Measurements from ENCODE around the gene C12orf57.

Gene C12orf57

DNA sequence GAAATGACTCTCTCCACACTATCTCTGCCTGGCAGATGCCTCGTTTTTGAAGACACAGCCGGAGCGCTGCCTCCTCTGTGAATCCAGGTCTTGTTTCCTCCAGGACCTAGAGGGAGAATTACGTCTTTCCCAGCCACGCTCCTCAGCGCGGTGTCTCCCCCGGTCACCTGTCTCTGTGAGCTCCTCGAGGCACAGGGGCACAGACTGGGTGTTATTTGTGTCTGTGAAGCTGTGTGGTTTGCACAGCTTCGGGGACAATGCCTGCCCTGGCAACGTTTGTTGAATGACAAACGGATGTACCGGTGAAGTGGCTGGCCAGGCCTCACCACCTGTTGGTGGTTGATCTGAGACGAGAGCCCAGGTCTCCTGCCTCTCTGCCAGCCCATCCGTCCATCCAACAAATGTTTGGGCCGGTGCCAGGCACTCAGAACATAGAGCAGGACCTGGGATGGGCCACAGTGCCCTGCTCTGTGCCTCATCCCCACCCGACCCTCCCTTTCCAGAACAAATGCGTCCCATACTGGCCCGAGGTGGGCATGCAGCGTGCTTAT is 13.4 kb downstream of the C12orf57 start:
- peaks cover 87% of the 10 kb centered on the region for H3K4me1 ChIP-seq (ENCODE audit: low read length)

DNA sequence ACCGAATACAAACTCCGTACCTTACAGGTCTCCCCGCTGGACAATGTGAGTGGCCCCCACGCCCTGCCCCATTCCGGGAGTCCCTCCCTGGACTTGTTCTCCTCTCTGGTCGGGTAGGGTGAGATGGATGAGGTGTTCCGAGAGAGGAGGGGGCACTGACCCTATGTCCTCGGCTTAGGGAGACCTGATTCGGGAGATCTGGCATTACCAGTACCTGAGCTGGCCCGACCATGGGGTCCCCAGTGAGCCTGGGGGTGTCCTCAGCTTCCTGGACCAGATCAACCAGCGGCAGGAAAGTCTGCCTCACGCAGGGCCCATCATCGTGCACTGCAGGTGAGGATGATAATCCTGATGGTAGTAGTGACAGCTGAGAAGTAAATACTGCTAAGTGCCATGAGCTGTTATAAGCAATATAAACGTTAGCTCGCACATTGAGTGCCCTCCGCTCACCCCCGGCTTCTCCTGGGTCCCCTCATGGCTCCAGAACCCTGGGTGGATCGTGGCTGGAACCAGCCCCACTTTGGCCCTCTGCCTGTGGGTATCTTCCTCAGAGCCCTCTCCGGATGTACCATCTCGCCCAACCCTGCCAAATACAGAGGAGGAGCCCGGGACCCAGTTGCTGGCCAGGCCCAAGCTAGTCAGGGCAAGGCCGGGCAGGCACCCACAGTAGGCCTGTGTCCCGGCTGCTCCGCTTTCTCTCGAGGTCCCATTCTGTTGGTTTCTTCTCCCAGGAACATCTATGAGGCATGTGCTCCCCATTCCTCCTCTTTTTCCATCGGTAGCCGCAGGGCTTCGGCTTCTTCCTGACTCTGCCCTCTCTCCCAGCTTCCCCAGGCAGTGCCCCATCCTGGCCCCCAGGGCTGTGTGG is 14.2 kb downstream of the C12orf57 start:
- H3F3A ChIP-seq (ENCODE audit: insufficient read depth, low read length): peaks cover 45% of the 10 kb centered on the region
- H2AFZ ChIP-seq (ENCODE audit: low read length): no peak overlapping the region
- no peaks in the 10 kb centered on the region for H3K9me2 ChIP-seq (replicated peaks; ENCODE audit: insufficient read depth, low read length)
- peak overlapping the region; percentile 94 for H3K4me2 ChIP-seq (ENCODE audit: low read depth, low read length)
- no peaks in the 10 kb centered on the region for H4K20me1 ChIP-seq (ENCODE audit: insufficient read depth, low read length)
- peaks cover 83% of the 10 kb centered on the region for H3K4me1 ChIP-seq (ENCODE audit: low read length)
- H3K27ac ChIP-seq (ENCODE audit: low read length): peak overlapping the region; percentile 94
- no peaks in the 10 kb centered on the region; the same call in 1 of the 2 replicates for H3K36me3 ChIP-seq (replicated peaks; ENCODE audit: insufficient read depth, low read length)
- TF ChIP-seq, protein P1, sequence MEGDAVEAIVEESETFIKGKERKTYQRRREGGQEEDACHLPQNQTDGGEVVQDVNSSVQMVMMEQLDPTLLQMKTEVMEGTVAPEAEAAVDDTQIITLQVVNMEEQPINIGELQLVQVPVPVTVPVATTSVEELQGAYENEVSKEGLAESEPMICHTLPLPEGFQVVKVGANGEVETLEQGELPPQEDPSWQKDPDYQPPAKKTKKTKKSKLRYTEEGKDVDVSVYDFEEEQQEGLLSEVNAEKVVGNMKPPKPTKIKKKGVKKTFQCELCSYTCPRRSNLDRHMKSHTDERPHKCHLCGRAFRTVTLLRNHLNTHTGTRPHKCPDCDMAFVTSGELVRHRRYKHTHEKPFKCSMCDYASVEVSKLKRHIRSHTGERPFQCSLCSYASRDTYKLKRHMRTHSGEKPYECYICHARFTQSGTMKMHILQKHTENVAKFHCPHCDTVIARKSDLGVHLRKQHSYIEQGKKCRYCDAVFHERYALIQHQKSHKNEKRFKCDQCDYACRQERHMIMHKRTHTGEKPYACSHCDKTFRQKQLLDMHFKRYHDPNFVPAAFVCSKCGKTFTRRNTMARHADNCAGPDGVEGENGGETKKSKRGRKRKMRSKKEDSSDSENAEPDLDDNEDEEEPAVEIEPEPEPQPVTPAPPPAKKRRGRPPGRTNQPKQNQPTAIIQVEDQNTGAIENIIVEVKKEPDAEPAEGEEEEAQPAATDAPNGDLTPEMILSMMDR (IDR thresholded peaks at IDR 0.05; ENCODE audit: low read length): no peak
- TF ChIP-seq EZH2 (optimal IDR thresholded peaks at IDR 0.05; ENCODE audit: low read depth, low read length) (no peak), EZH2phosphoT487 (IDR thresholded peaks at IDR 0.05; ENCODE audit: low read length) (no peak)
- no peaks in the 10 kb centered on the region for H3K27me3 ChIP-seq (replicated peaks; ENCODE audit: insufficient read depth, low read length)
- H3K79me2 ChIP-seq (ENCODE audit: low read length): peaks cover 75% of the 10 kb centered on the region
- DNase-seq: no peak
- H3K9ac ChIP-seq (ENCODE audit: low read length): peak overlapping the region; percentile 78
- H3K4me3 ChIP-seq (ENCODE audit: low read length): peak overlapping the region; percentile 56
- H3K9me3 ChIP-seq (replicated peaks; ENCODE audit: insufficient read depth, low read length): no peaks in the 10 kb centered on the region

More for the DNA sequence above, 13.4 kb downstream of the C12orf57 start:
- peaks cover 53% of the 10 kb centered on the region for H3F3A ChIP-seq (ENCODE audit: insufficient read depth, low read length)
- H3K36me3 ChIP-seq (replicated peaks; ENCODE audit: insufficient read depth, low read length): no peaks in the 10 kb centered on the region; the same call in 1 of the 2 replicates
- H3K27ac ChIP-seq (ENCODE audit: low read length): peak overlapping the region; percentile 94; the same call in 1 of the 2 replicates
- no peak overlapping the region for H2AFZ ChIP-seq (ENCODE audit: low read length)
- H3K4me3 ChIP-seq (ENCODE audit: low read length): no peak overlapping the region
- no peak for DNase-seq
- no peaks in the 10 kb centered on the region for H3K9me2 ChIP-seq (replicated peaks; ENCODE audit: insufficient read depth, low read length)
- H3K79me2 ChIP-seq (ENCODE audit: low read length): peaks cover 83% of the 10 kb centered on the region
- no peaks in the 10 kb centered on the region for H3K27me3 ChIP-seq (replicated peaks; ENCODE audit: insufficient read depth, low read length)
- no peak overlapping the region for H3K4me2 ChIP-seq (ENCODE audit: low read depth, low read length)
- H4K20me1 ChIP-seq (ENCODE audit: insufficient read depth, low read length): no peaks in the 10 kb centered on the region
- TF ChIP-seq EZH2phosphoT487 (IDR thresholded peaks at IDR 0.05; ENCODE audit: low read length) (no peak), EZH2 (optimal IDR thresholded peaks at IDR 0.05; ENCODE audit: low read depth, low read length) (no peak)
- TF ChIP-seq, protein P1 (IDR thresholded peaks at IDR 0.05; ENCODE audit: low read length): no peak
- no peak overlapping the region for H3K9ac ChIP-seq (ENCODE audit: low read length)
- no peaks in the 10 kb centered on the region for H3K9me3 ChIP-seq (replicated peaks; ENCODE audit: insufficient read depth, low read length)

DNA sequence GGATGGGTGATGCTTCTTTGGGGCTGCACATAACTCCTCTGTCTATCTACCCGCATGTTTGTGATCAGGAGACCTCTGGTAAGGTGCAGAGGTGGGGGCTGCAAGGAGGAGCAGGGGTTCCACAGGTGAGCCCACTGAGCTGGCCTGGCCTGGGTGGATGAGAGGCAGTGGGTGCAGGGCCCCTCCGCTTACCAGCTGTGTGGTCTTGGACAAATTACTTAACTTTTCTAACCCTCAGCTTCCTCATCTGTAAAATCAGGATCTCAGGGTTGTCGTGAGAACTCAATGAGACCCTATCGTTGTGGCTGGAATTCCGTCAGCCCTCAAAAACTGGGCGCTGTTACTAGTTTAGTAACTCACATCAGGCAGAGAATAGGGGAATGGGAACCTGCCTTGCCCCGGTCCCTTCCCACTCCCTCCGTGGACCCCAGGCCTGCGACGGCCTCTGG is 14.8 kb downstream of the C12orf57 start:
- Histone ChIP-seq H3K4me2 (ENCODE audit: low read depth, low read length) (peak overlapping the region; percentile 94), H3K9me2 (replicated peaks; ENCODE audit: insufficient read depth, low read length) (no peaks in the 10 kb centered on the region), H3K27ac (ENCODE audit: low read length) (peak overlapping the region; percentile 94), H3K4me3 (ENCODE audit: low read length) (peak overlapping the region; percentile 56), H3K9me3 (replicated peaks; ENCODE audit: insufficient read depth, low read length) (no peaks in the 10 kb centered on the region), H2AFZ (ENCODE audit: low read length) (no peak overlapping the region), H3K79me2 (ENCODE audit: low read length) (peaks cover 69% of the 10 kb centered on the region), H3K9ac (ENCODE audit: low read length) (peak overlapping the region; percentile 78), H3K36me3 (replicated peaks; ENCODE audit: insufficient read depth, low read length) (no peaks in the 10 kb centered on the region; the same call in 1 of the 2 replicates), H3F3A (ENCODE audit: insufficient read depth, low read length) (peaks cover 43% of the 10 kb centered on the region), H4K20me1 (ENCODE audit: insufficient read depth, low read length) (no peaks in the 10 kb centered on the region), H3K4me1 (ENCODE audit: low read length) (peaks cover 79% of the 10 kb centered on the region), H3K27me3 (replicated peaks; ENCODE audit: insufficient read depth, low read length) (no peaks in the 10 kb centered on the region)
- TF ChIP-seq EZH2phosphoT487 (IDR thresholded peaks at IDR 0.05; ENCODE audit: low read length) (no peak), EZH2 (optimal IDR thresholded peaks at IDR 0.05; ENCODE audit: low read depth, low read length) (no peak)
- TF ChIP-seq, protein P1 (IDR thresholded peaks at IDR 0.05; ENCODE audit: low read length): no peak
- DNase-seq: no peak
